Muscle layer of colon (tissue), 2 donors: Measurements from ENCODE around the gene KRTAP20-3.

Source experiments
- H3K27ac ChIP-seq: one replicate; pipeline ENCODE4 v1.7.0; 2013; ENCODE audit warnings: low read depth, mild to moderate bottlenecking, low read length, moderate library complexity
- H3K27me3 ChIP-seq, 2 donors: one replicate each; pipeline ENCODE4 v1.7.0; 2013; ENCODE audit warnings: low read length in 2 of 2, mild to moderate bottlenecking in 2 of 2; ENCODE audit not compliant: insufficient read depth in 2 of 2, control insufficient read depth in 1 of 2
- H3K36me3 ChIP-seq: one replicate; pipeline ENCODE4 v1.7.0; 2013; ENCODE audit warnings: mild to moderate bottlenecking, low read length; ENCODE audit not compliant: insufficient read depth
- H3K4me1 ChIP-seq: one replicate; pipeline ENCODE4 v1.7.0; 2013; ENCODE audit warnings: mild to moderate bottlenecking, low read length; ENCODE audit not compliant: insufficient read depth
- H3K4me3 ChIP-seq, 2 donors: one replicate each; pipeline ENCODE4 v1.7.0; 2013; ENCODE audit warnings: low read length in 2 of 2, low read depth in 1 of 2, mild to moderate bottlenecking in 1 of 2, moderate library complexity in 1 of 2
- H3K9ac ChIP-seq: one replicate; pipeline ENCODE4 v1.7.0; 2013; ENCODE audit warnings: low read length
- H3K9me3 ChIP-seq: one replicate; pipeline ENCODE4 v1.7.0; 2013; ENCODE audit warnings: mild to moderate bottlenecking, low read length
- donor health status: abdominal sarcoma.
- donor health status: Adenocarcinoma of cecum.

KRTAP20-3 gene

GRCh38 chr21:30680586-30680985, 37.9 kb downstream of the KRTAP20-3 start:
- H3K36me3 ChIP-seq: no peaks in the 10 kb centered on the region
- H3K27ac ChIP-seq: no peak overlapping the region
- no peak overlapping the region for H3K9ac ChIP-seq
- H3K4me1 ChIP-seq: no peaks in the 10 kb centered on the region
- H3K27me3 ChIP-seq: no peaks in the 10 kb centered on the region
- no peak overlapping the region for H3K4me3 ChIP-seq
- H3K9me3 ChIP-seq: no peaks in the 10 kb centered on the region

GRCh38 chr21:30684506-30684905, 41.8 kb downstream of the KRTAP20-3 start:
- no peaks in the 10 kb centered on the region for H3K4me1 ChIP-seq
- H3K9ac ChIP-seq: no peak overlapping the region
- no peaks in the 10 kb centered on the region for H3K9me3 ChIP-seq
- H3K4me3 ChIP-seq: no peak overlapping the region
- H3K36me3 ChIP-seq: no peaks in the 10 kb centered on the region
- H3K27me3 ChIP-seq: no peaks in the 10 kb centered on the region
- H3K27ac ChIP-seq: no peak overlapping the region

- Histone ChIP-seq H3K9ac (no peak overlapping the region), H3K9me3 (no peaks in the 10 kb centered on the region), H3K4me3 (no peak overlapping the region), H3K4me1 (no peaks in the 10 kb centered on the region), H3K36me3 (no peaks in the 10 kb centered on the region), H3K27ac (no peak overlapping the region), H3K27me3 (no peaks in the 10 kb centered on the region)
These were observed 47.2 kb downstream of the KRTAP20-3 start for GRCh38 chr21:30689822-30690221.
